Measurements from ENCODE around the gene CRTC1.
A peak's percentile ranks its signal among the peaks of the same experiment; 100 is the strongest.

Gene CRTC1

GRCh38 chr19:18683109-18683957 lies at the start of gene CRTC1:
Gene CRTC1 (plus strand): TSS chr19:18683680. CDS start chr19:18683703, 23 bp downstream.
- peak; percentile 83 to 92 for DNase-seq (ENCODE audit: low read depth in 2 of 2)

- no peak for DNase-seq (ENCODE audit: low read depth in 2 of 2)
Observed at GRCh38 chr19:18634612-18635297, 48.7 kb upstream of the CRTC1 start.

- no peak for DNase-seq (ENCODE audit: low read depth in 2 of 2)
Observed at GRCh38 chr19:18635831-18636182, 47.7 kb upstream of the CRTC1 start.

- DNase-seq (ENCODE audit: low read depth in 2 of 2): peak; percentile 99 to 100
Observed at GRCh38 chr19:18636183-18636968, 47.1 kb upstream of the CRTC1 start.

GRCh38 chr19:18636969-18637629 lies 46.4 kb upstream of the CRTC1 start, which contains the start of gene KLHL26:
Gene KLHL26 (plus strand): TSS chr19:18637028. CDS start chr19:18637055, 27 bp downstream.
- DNase-seq (ENCODE audit: low read depth in 2 of 2): no peak

GRCh38 chr19:18637673-18638630 lies 45.5 kb upstream of the CRTC1 start:
- no peak for DNase-seq (ENCODE audit: low read depth in 2 of 2)

GRCh38 chr19:18639706-18640243 lies 43.7 kb upstream of the CRTC1 start:
- no peak for DNase-seq (ENCODE audit: low read depth in 2 of 2)

GRCh38 chr19:18644196-18645034 lies 39.1 kb upstream of the CRTC1 start:
- DNase-seq (ENCODE audit: low read depth in 2 of 2): no peak

- DNase-seq (ENCODE audit: low read depth in 2 of 2): no peak
Observed at GRCh38 chr19:18645035-18645511, 38.4 kb upstream of the CRTC1 start.

GRCh38 chr19:18646535-18647370 lies 36.7 kb upstream of the CRTC1 start:
- no peak for DNase-seq (ENCODE audit: low read depth in 2 of 2)

- no peak for DNase-seq (ENCODE audit: low read depth in 2 of 2)
Observed at GRCh38 chr19:18647371-18647767, 36.1 kb upstream of the CRTC1 start.

GRCh38 chr19:18647807-18648206 lies 35.7 kb upstream of the CRTC1 start:
- DNase-seq (ENCODE audit: low read depth in 2 of 2): no peak

GRCh38 chr19:18648973-18649315 lies 34.5 kb upstream of the CRTC1 start:
- no peak for DNase-seq (ENCODE audit: low read depth in 2 of 2)

GRCh38 chr19:18649371-18650020 lies 34.0 kb upstream of the CRTC1 start:
- no peak for DNase-seq (ENCODE audit: low read depth in 2 of 2)

GRCh38 chr19:18650021-18650390 lies 33.5 kb upstream of the CRTC1 start:
- DNase-seq (ENCODE audit: low read depth in 2 of 2): no peak

- no peak for DNase-seq (ENCODE audit: low read depth in 2 of 2)
Observed at GRCh38 chr19:18650468-18651041, 32.9 kb upstream of the CRTC1 start.

- no peak for DNase-seq (ENCODE audit: low read depth in 2 of 2)
Observed at GRCh38 chr19:18651300-18651699, 32.2 kb upstream of the CRTC1 start.

GRCh38 chr19:18651733-18652132 lies 31.7 kb upstream of the CRTC1 start:
- no peak for DNase-seq (ENCODE audit: low read depth in 2 of 2)
